ENCODE results near the gene GADD45G. TPM values are rescaled to one million over a fixed set of nuclear protein-coding genes. Genes with fewer than 3 reads are reported as not detected.

Gene GADD45G
- total and polyA plus RNA-seq, 8 donors, result 9.5 to 220 (median 21.1) TPM

GRCh38 chr9:89608641-89609335, 4.0 kb downstream of the GADD45G start:
- Histone ChIP-seq H3K27me3 (no peaks in the 10 kb centered on the region), H3K4me1 (peaks cover 5 to 14% (median 9%) of the 10 kb centered on the region in 3 donors), H3K36me3 (no peaks in the 10 kb centered on the region), H3K9me3 (no peaks in the 10 kb centered on the region), H3K4me3 (no peak overlapping the region), H3K27ac (no peak overlapping the region)
- intact Hi-C loops (cut with DNase I), result loop anchor here in 1 of 3 donors (10.0 kb wide), 1 partner anchor 316 kb away; no protein-coding TSS in a partner anchor
- DNase-seq, result peak in 1 of 6 donors; percentile 11
- TF ChIP-seq, protein P1, sequence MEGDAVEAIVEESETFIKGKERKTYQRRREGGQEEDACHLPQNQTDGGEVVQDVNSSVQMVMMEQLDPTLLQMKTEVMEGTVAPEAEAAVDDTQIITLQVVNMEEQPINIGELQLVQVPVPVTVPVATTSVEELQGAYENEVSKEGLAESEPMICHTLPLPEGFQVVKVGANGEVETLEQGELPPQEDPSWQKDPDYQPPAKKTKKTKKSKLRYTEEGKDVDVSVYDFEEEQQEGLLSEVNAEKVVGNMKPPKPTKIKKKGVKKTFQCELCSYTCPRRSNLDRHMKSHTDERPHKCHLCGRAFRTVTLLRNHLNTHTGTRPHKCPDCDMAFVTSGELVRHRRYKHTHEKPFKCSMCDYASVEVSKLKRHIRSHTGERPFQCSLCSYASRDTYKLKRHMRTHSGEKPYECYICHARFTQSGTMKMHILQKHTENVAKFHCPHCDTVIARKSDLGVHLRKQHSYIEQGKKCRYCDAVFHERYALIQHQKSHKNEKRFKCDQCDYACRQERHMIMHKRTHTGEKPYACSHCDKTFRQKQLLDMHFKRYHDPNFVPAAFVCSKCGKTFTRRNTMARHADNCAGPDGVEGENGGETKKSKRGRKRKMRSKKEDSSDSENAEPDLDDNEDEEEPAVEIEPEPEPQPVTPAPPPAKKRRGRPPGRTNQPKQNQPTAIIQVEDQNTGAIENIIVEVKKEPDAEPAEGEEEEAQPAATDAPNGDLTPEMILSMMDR (IDR thresholded peaks at IDR 0.05), result no peak
- no peak for ATAC-seq
- 71 to 78% methylated on average over 3 of the region's 3 CpGs for WGBS, 2 donors
- FAIRE-seq, result no peak

DNA sequence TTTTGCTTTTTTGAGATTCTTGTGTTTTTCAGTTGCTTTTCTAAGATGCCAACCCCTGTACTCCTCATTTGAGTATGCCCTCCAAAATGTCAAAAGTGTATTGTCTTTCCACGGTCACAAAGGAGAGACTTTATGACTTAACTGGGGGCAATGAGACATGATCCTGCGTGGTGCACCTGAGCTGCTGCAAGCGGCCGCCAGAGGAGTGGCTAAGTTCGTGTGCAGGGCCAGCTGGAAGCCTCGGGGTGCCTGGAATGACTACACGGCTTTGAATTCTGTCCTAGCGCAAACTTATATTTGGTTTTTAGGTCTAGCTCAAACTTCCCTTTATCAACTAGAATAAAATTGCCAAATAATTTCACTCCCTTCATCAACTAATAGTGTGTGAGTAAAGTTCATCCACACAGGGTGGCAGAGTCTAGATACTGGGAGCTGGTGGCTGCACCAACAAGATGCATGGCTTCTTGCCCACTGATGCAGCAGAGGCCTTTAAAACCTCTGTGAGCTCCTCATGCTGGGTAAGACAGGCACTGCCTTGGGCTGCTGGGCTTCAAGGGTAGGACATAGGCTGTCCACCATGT, 4.7 kb downstream of the GADD45G start:
- Histone ChIP-seq H3K27ac (no peak overlapping the region), H3K4me1 (peaks cover 5 to 10% (median 9%) of the 10 kb centered on the region in 3 donors), H3K36me3 (no peaks in the 10 kb centered on the region), H3K9me3 (no peaks in the 10 kb centered on the region), H3K4me3 (no peak overlapping the region), H3K27me3 (no peaks in the 10 kb centered on the region)
- TF ChIP-seq, protein P1 (IDR thresholded peaks at IDR 0.05), result no peak
- no peak for FAIRE-seq
- 84 to 91% methylated on average over 8 of the region's 8 CpGs for WGBS, 2 donors
- intact Hi-C loops (cut with DNase I), result loop anchor here in 2 of 3 donors (5.0 to 10.0 kb wide), 4 partner anchors 63 to 385 kb away; no protein-coding TSS in a partner anchor
- no peak for ATAC-seq
- DNase-seq, result no peak

DNA sequence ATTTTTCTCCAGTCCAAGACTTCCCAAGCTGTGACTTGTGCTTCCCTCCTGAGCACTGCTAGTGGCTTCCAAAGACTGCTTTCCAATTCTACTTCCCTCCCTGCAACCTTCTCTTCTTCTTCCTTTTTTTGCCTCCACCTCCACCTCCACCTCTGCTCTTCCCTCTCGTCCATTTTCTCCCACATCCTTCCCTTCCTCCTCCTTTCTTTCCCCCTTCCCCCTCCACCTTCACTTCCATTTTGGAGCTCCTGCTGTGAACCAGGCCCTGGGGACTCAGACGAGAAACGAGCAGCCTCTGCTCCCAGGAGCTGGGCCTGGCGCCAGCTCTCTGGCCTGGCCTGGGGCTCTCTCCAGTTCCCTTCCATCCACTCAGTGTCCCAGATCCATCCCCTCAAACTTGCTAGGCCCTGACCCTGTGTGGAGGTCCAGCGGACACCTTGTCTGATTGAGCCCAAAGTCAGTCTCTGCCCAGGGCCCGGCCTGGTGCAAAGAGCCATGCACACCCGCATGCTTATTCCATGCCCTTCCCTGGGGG, 5.6 kb downstream of the GADD45G start:
- Histone ChIP-seq H3K4me1 (peaks cover 5 to 10% (median 9%) of the 10 kb centered on the region in 3 donors), H3K9me3 (no peaks in the 10 kb centered on the region), H3K4me3 (no peak overlapping the region), H3K36me3 (no peaks in the 10 kb centered on the region), H3K27me3 (no peaks in the 10 kb centered on the region), H3K27ac (no peak overlapping the region)
- no peak for ATAC-seq
- WGBS, 2 donors, result 76 to 83% methylated on average over 7 of the region's 7 CpGs
- TF ChIP-seq, protein P1 (IDR thresholded peaks at IDR 0.05), result no peak
- DNase-seq, result no peak
- intact Hi-C loops (cut with DNase I), result loop anchor here in 1 of 3 donors (5.0 to 10.0 kb wide), 3 partner anchors 62 to 384 kb away; no protein-coding TSS in a partner anchor
- FAIRE-seq, result no peak

GRCh38 chr9:89611425-89611824, 6.6 kb downstream of the GADD45G start:
- no peak overlapping the region for H3K27ac ChIP-seq
- TF ChIP-seq, protein P1 (IDR thresholded peaks at IDR 0.05), result no peak
- FAIRE-seq (no peak), DNase-seq (peak in 1 of 6 donors; percentile 28), ATAC-seq (no peak)
- peaks cover 5 to 10% (median 9%) of the 10 kb centered on the region in 3 donors for H3K4me1 ChIP-seq
- H3K4me3 ChIP-seq, result no peak overlapping the region
- H3K36me3 ChIP-seq, result no peaks in the 10 kb centered on the region
- H3K27me3 ChIP-seq, result no peaks in the 10 kb centered on the region
- 94 to 97% methylated on average over 5 of the region's 5 CpGs for WGBS, 2 donors
- H3K9me3 ChIP-seq, result no peaks in the 10 kb centered on the region
- intact Hi-C loops (cut with DNase I), result loop anchor here in 1 of 3 donors (5.0 to 10.0 kb wide), 3 partner anchors 61 to 383 kb away; no protein-coding TSS in a partner anchor
